Forelimb muscle (tissue), 1 donor: ENCODE measurements around the gene SWAP70. TPM values are rescaled to one million over a fixed set of nuclear protein-coding genes. Genes with fewer than 3 reads are reported as not detected.

Experiments
- DNase-seq: peaks from one replicate; pipeline ENCODE4 v3.0.0-alpha.2; 2013; ENCODE audit warnings: low read depth
- polyA plus RNA-seq: library from polyadenylated mRNA; unstranded; fragments of 120-200 nt; gene quantifications from one replicate; pipeline ENCODE4 v1.2.1, GENCODE V29; 2013; ENCODE audit not compliant: insufficient read length

SWAP70 gene
- polyA plus RNA-seq, 1 donor, result 11.2 TPM

DNA sequence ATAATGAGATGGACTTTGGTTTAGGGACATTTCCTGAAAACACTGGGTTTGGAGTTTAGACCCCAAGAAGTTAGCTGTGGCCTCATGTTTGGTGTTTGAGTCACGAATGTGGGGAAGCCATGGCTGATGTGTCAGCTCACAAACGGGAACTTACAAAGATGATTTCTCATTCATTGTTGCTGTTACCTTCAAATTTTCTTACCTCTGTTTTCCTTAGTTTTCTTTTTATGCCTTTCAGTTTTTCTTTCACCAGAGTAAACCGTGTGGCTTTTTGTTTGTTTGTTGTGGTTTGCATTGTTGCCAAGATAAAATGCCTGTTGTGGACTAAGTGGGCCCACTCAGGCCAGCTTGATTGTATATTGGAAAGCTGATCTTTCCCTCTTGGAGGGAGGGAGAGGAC lies 89.1 kb downstream of the SWAP70 start:
- no peak for DNase-seq

DNA sequence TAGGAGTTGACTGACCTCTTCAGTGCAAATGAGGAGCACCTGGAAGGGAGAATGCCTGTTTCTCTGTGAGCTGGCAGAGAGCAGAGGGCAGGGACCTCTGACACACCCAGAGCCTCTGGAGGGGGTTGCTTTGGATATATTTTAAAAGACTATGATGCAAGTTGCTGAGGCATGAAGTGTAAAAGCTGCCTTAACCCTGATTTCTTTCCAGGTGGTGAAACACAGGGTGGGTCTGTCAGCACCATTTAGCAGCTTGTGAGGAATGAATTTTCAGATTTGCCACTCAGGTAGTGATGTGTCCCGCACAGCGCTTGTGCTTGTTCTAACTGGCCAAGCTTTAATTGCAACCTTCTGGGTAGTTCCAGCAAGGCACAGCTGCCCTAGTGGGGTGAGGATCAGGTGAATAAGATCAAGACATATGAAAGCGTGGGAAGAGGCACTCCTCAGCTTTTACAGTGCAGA lies 90.2 kb downstream of the SWAP70 start:
- DNase-seq, result no peak

DNA sequence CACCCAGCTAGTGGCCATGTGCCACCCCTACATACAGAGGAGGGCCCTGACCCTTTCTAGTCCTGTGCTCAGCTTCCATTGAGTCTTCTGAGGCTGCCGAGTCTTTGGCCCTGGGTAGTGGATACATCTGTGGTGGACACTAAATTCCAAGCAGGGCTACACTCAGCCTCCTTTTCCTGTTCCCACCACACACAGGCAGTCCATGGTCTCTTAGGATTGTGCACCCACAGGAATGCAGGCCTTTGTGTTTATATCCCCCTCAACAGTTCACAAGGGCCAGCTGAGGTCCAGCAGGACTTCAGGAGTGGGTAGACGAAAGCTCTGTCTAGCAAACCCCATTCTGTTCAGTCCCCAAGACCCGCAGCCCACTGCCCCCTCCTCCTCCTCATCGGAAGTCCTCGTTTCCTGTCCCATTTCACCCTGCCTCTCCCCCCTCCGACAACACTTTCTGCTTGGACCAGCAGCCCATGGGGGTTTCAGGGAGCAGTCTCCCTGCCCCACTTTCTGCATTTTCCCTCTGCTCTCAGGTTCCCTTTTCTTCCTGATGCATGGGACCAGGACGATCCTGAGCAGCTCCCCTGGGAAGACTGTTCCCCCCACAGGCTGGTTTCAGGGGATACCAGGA lies 91.8 kb downstream of the SWAP70 start:
- no peak for DNase-seq

DNA sequence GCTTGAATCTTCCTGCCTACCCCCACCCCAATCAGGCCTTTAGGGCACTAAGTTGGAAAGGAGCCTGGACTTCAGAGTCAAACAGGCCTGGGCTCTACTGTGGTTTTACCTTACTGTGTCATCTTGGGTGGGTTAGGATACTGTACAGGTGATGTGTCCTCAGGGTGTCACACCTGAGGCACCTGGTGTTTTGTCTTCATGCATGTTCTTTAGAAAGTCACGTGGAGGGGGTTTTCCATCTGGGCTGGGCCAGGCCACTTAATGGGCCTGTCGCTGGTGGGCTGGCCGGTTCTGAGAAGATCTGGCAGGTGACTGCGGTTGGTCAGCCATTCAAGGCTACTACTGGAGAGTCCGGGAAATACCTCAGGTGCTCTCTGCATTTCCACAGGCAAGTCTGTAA lies 92.6 kb downstream of the SWAP70 start:
- no peak for DNase-seq

DNA sequence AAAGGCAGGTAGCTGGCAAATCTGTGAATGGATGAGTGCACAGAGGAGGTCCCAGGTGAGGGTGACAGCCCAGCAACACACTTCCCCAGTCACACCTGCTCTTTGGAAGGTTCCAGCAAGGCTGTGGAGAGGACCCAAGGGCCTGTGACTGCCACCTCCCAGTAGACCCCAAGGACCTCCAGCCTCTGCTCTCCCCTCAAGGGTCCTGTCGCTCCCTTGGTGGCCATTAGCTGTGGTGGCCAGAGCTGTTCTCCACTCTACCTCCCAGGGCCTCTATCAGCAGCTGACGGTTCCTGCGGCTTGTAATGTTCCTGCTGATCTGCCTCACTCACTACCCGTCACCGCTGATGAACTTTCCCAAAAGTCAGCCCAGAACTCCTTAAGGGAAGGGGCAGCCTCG lies 93.0 kb downstream of the SWAP70 start:
- DNase-seq, result no peak

DNA sequence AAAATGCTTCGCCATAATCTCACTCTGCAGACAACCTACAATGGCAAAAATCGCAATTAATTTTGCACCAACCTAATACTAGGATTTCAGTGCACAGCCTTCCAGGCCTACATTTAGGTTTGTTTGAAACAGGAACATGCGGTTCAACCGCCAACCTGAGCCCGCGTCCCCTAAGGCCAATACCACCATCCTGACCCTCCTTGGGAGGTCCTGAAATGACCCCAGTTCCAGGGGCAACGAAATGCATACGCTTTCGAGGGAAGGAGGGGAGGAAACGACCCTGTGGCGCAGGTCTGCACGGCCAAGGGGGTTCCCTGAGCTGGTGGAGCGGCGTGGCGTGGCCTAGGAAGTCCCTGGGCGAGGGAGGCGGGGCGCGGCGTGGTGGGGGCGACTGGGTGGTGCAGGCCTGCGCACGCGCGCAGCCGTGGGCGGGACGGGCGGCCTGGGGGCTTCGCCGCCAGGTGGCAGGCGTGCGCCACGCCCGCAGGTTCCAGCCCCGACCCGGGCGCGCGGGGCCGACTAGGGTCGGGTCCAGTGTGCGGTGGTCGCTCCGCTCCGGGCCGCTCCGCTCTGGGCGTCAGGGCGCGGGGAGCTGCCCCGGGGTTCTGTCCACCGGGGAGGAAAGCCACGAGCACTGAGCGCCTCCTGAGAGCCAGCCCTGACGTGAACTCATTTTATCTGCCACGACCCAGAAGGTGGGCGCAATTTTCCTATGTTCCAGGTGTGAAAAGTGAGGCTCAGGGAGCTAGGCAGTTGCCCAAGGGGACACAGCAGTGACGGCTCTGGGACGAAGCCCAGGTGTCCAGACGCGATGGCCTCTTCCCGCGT lies 94.1 kb downstream of the SWAP70 start:
- DNase-seq, result no peak

DNA sequence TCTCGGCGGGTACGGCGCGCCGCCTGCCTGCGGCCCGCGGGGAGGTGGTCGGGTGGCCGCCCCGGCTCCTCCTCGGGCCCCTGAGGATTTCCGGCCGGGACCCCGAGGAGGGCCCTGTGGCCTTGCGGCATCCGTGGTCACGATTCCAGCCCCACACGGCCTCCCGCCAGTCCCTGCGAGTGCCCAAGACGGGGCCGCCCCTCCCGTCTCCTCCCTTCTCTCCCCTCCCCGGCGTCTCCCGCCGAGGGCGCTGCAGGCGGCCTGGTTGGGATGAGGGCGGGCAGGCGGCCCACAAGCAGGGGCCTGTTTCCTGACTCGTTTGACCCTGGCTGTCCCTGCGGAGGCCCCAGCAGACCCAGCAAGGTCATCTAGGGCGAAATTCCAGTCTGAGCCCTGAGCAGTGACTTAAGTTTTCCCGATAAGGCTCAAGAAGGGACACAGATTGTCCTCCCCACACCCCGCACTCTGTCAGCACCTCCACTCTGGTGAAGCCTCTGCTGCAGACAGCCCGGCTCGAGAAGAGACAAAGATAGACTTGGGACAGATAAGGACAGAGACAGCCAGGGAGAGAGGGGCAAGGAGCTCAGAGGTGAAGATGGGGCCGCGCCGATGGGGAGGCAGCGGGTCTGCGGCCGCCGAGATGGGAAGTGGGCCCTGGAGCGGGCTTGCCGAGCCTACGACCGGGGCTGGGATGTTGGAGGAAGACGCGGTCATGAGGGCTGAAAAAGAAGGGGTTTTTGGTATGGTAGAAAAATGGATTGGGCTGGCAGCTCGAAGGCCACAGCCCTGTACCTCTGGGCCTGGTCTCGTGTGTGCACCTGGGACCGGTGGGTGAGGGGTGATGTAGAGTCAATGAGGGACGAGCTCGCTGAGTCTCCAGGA lies 95.0 kb downstream of the SWAP70 start:
- no peak for DNase-seq

DNA sequence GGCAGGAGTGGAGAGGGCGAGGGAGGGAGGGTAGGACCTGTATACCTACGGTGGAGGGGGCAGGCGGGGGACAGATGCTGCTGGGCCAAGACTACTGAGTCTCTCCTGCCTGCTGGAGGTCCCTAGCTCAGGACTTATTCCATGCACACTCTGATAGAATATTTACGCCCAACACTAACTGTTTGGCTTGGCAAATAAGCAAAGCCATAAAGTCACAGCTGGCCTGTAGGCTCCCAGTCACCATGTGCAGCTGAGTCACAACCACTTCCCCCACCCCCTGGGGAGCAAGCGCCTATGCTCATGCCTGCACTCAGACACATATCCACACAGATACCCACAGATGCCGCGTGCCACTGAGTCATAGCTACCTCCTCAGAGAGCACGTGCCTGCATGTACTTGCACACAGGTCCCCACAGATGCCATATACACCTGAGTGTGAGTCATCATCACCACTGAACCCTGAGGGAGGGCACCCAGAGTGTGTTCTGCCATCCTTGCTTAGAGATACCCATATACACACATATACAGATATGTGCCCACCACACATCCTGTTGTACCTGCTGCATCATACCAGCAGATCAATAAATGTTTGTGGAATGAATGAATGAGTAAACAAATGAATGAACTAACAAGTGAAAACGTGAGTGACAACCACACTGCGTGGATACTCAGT lies 95.8 kb downstream of the SWAP70 start:
- no peak for DNase-seq

DNA sequence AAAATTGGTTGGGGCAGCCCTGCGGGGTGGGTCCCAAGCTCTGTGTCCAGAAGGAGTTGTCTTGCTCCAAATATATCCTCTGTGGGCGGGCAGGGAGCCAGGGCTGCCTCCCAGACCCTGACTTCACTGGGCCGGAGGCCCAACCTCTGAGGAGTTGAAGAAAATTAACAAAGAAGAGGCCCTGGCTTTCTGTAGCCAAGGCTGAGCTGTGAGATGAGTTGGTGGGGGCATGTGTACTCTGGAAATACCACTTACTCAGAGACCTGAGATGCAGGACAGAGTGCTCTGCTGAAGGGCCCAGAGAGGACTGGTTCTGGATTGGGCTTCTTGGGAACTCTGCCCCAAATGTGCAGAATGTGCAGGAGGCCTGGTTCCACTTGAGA lies 96.3 kb downstream of the SWAP70 start:
- no peak for DNase-seq

DNA sequence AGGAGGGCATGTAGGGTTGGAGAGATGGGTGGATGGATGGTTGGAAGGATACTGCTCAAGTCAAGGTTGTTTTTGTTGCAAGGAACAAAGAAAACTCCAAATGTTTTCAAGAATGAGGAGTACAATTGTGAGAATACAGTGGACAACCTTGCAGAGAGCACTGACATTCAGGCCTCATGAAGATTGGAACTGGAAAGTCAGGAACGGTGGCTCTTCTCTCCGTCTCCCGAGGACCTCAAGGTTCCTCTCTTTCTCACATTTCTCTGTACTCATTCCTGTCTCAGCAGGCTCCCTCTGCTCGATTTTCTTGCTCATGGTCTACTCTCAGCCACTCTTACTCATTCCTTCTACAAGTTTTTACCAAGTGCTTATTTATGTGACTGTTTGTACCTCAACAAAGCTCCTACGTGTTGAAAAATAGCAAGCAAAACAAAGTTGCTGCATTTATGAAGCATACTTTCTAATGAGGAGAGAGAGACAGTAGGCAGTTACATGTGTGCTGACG lies 97.6 kb downstream of the SWAP70 start:
- no peak for DNase-seq

DNA sequence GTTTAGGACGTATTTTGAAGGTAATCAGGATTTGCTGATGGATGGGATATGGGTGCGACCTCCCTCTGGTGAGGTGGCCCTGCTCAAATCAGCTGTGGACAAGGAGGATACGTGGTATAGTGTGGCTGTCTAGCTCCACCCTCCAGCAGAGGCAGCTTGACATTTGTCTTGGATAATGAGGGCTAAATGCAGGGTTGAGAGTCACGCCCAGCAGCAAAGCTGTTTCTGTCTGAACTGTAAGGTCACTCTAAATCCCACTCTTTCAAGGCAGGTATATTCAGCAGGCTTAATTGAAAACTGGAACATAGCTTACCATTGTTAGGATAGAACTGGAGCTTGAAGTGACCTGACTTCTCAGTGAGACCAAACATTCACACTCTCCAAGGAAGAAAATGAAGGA lies 98.7 kb downstream of the SWAP70 start:
- no peak for DNase-seq

DNA sequence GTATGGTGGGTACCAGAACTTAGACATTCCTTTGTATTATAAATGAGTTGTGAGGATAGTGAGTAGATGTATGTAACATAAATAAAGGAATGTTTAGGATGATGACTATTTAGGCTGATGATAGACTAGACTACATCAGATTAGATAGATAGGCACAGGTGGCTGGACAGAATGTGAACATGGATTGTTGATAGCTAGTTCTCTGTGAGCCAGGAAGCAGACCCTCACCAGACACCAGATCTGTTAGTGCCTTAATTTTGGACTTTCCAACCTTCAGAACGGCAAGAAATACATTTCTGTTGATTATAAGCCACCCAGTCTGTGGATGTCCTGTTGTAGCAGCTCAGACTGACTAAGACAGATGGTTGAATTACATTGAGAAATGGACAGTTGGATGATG lies 99.4 kb downstream of the SWAP70 start:
- DNase-seq, result no peak

DNA sequence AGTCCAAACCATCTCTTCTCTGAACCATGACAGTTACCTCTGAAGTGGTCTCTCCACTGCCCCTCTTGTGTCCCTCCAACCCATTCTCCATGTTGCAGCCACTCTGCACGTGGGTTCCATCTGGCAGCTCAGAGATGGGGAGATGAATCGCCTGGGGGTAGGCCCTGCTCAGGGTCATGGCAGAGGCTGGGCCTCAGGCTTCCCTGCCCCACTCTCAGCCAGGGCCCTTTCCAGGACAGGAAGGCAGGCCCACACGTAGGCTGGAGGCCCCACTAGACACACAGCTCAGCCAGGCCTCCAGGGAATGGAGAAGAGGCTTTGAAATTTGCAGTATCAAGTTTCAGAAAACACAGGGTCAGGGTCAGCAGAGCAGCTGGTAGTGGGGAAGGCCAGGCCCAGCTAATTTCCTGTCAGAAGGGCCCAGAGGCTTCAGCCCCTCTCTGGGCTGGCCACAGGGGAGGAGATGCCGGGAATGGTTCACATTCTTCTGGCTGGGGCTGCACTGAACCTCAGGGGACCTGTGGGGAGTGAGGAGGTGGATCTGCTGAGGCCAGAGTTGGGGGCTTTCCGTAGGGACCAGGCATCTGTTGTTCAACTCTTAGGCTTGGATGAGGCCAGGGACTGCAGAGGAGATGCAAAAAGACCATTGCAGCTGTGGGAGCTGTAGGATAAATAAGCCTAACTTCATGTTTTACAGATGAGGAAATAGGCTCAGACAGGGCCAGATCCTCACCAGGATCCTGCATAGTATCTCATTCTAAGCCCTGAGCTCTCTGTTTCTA lies 101.6 kb downstream of the SWAP70 start:
- DNase-seq, result no peak

DNA sequence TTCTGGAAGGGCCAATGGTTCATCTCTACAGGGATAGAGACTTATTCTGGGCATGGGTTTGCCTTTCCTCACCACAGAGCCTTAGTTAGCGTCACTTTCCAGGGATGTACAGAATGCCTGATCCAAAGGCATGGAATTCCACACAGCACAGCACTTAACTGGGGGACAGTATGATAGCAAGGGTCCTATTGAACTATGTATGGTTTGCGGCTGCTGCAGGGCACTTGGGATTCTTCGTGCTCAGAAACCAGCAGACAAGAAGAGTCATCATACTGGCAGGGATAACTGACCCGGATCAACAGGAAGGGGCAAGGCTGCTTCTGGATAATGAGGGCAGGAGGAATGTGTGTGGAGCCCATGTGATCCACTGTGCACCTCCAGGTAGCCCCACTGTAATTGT lies 105.7 kb downstream of the SWAP70 start:
- no peak for DNase-seq

DNA sequence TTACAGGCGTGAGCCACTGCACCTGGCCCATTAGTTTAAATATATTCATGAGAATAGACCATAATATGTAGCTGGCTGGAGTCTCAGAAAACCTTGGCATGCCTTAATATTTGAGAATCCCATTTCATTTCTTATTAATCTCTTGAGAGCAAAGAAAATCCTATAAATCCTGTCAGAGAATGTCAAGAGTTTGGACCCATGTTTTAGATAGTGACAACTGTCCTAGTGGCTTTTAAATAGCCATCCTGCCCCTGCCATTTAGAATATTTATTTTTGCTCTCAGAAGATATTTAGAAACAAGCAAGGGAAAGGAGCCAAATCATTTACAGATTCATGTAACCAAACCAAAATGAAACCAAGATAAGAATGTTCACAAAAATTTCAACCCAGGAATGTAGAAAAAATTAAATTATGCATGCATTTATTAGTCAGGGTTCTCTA lies 107.2 kb downstream of the SWAP70 start:
- DNase-seq, result no peak

DNA sequence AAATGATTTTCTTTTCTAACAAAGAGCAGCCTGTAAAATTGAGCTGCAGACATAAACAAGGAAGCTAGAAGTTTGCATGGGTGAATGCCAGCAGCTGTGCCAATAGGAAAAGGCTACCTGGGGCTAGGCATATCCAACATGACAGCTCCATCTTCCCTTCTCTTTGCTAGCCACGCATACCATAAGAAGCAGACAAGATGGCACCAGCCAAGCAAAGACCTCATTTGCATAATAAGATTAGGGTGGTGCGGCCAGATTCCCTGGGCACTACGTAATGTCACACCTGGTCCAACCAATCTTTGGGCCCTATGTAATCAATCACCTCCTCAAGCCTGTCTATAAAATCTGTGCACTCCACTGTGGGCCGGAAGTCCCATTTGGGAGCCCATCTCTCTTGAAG lies 108.3 kb downstream of the SWAP70 start:
- DNase-seq, result no peak

DNA sequence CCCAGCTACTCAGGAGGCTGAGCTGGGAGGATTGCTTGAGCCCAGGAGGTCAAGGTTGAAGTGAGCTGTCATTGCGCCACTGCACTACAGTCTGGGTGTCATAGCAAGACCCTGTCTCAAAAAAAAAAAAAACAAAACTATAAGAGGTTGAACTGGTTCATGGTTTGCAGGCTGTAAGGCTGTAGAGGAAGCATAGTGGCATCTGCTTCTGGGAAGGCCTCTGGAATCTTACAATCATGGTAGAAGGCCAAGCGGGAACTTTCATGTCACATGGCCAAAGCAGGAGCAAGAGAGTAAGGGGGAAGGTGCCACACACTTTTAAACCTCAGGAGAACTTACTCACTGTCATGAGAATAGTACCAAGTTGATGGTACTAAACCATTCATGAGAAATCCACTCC lies 109.6 kb downstream of the SWAP70 start:
- DNase-seq, result no peak

DNA sequence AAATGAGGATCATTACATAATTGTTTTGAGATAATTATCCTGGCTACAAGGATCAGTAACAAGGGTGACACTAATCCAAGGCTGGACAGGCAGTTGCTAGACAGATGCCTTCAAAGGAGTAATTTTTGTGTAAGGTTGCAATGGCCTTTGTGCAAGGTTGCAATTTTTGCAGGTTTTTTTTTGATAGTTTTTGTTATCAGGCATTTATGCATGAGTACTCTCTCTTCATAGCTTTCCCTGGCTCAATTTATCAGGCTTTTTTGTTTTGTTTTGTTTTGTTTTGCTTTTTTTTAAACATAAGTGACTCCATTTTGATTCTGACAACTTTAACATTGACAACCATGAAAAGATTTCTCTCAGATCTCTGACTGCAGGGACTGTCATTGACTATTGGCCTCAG lies 110.2 kb downstream of the SWAP70 start:
- no peak for DNase-seq

DNA sequence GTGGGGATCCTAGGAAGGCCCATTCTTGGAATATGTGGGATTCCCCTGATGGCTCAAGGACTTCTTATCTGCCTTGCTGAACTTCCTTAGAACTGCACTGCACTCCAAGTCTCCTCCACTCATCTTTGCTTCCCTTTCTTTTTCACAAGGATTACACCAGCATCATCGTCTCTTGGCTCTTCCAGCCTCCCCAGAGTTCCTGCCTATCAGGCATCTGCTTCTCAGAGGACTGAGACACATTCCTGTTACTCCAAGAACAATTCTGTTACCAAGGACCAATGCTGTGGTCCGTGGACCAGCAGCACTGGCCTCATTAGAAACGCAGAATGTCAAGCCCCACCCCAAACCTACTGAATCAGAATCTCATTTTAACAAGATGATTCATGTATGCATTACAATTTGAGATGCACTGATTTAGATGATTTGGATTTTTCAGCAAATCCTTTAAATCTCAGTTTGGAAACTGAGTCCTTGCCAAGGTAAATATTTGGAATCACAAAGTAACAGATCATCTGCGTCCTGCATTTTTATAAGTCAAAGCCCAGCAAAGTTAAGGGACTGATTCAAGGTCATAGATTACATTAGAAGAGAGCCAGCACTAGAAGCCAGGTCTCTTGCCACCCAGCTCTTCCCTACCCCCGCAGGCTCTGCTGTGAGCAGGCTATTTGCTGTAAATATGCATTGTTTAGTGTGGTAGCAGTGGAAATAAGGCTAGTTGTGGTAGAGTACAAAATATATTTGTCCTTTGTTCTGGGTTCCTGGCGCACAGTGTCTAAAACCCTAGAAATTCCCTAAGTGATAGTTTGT lies 110.9 kb downstream of the SWAP70 start:
- DNase-seq, result no peak

DNA sequence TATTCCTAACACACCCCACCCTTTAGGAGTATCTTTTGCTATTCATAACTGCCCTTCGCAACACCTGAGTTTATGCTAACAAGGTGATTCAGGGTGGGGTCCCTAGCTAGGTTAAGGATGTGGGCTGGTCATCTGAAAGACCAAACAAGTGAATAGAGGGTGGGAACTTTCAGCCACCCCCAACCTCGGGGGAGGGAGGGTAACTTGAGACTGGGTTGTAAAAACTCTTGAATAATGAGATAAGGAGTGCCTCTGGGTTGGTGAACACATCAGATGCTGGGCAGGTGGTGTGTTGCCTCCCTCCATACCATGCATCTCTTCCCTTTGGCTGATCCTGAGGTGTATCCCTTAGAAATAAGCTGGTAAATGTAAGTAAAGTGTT lies 111.5 kb downstream of the SWAP70 start:
- DNase-seq, result no peak
